Common myeloid progenitor, CD34-positive (primary cell): Measurements from ENCODE around the gene PLCE1.

Experiments
- CTCF ChIA-PET: fragments of 350-600 bp; sonication (Branson Sonifier 250); formaldehyde crosslinking; loops from one replicate; lab custom pipeline; 2021; ENCODE audit warnings: antibody characterized with exemption; lab: Charles Lee
- POLR2A ChIA-PET: fragments of 350-600 bp; sonication (Branson Sonifier 250); formaldehyde crosslinking; loops from one replicate; lab custom pipeline; 2021; ENCODE audit warnings: antibody characterized with exemption; lab: Charles Lee
- DNase-seq, 3 donors: peaks; one replicate each; pipeline versions ENCODE4 v3.0.0 to v3.0.0-alpha.2; 2013
- H3K27ac ChIP-seq, 2 experiments: 1 replicate in 1 of 2; 2 replicates in 1 of 2; pipeline ENCODE4 v1.7.0; 2013; ENCODE audit warnings: inconsistent platforms in 2 of 2, low read length in 2 of 2, mild to moderate bottlenecking in 2 of 2, low read depth in 1 of 2, moderate library complexity in 1 of 2; ENCODE audit not compliant: severe bottlenecking in 2 of 2, insufficient read depth in 1 of 2, poor library complexity in 1 of 2
- H3K27me3 ChIP-seq, 5 experiments: replicated peaks in 2 of 5; 1 replicate in 3 of 5; 2 replicates in 2 of 5; pipeline versions ENCODE4 v1.6.1 to v1.7.0; 2013; ENCODE audit warnings: low read length in 4 of 5, mild to moderate bottlenecking in 2 of 5, moderate library complexity in 2 of 5, inconsistent platforms in 1 of 5; ENCODE audit not compliant: insufficient read depth in 5 of 5, control insufficient read depth in 4 of 5
- H3K36me3 ChIP-seq, 4 experiments: 1 replicate in 2 of 4; 2 replicates in 2 of 4; pipeline versions ENCODE4 v1.6.1 to v1.7.0; 2013; ENCODE audit warnings: low read length in 3 of 4, control low read depth in 1 of 4, mild to moderate bottlenecking in 1 of 4; ENCODE audit not compliant: control insufficient read depth in 4 of 4, insufficient read depth in 4 of 4
- H3K4me1 ChIP-seq, 4 experiments: 1 replicate in 3 of 4; 2 replicates in 1 of 4; pipeline versions ENCODE4 v1.6.1 to v1.7.1; 2013; ENCODE audit warnings: low read length in 3 of 4, mild to moderate bottlenecking in 3 of 4, control low read depth in 1 of 4, inconsistent platforms in 1 of 4, moderate library complexity in 1 of 4; ENCODE audit not compliant: control insufficient read depth in 4 of 4, insufficient read depth in 4 of 4; ENCODE audit errors: control extremely low read depth in 1 of 4
- H3K4me3 ChIP-seq, 7 experiments: 1 replicate in 4 of 7; 2 replicates in 3 of 7; pipeline versions ENCODE4 v1.5.1 to v1.7.0; 2013; ENCODE audit warnings: mild to moderate bottlenecking in 7 of 7, low read length in 6 of 7, moderate library complexity in 6 of 7, inconsistent platforms in 2 of 7, low read depth in 2 of 7, control low read depth in 1 of 7; ENCODE audit not compliant: insufficient read depth in 4 of 7, control insufficient read depth in 1 of 7; ENCODE audit errors: extremely low read depth in 1 of 7
- H3K9me3 ChIP-seq, 5 experiments: 1 replicate in 4 of 5; 2 replicates in 1 of 5; pipeline versions ENCODE4 v1.6.1 to v1.7.1; 2013; ENCODE audit warnings: low read length in 4 of 5, mild to moderate bottlenecking in 2 of 5, inconsistent platforms in 1 of 5, low read depth in 1 of 5, moderate library complexity in 1 of 5; ENCODE audit not compliant: control insufficient read depth in 4 of 5, insufficient read depth in 2 of 5; ENCODE audit errors: control extremely low read depth in 1 of 5
- WGBS: methylation state at CpG from one replicate; pipeline ENCODE4 v1.1.5; 2013; ENCODE audit not compliant: insufficient coverage; 5-methylcytosine and 5-hydroxymethylcytosine counted together

Gene PLCE1

DNA sequence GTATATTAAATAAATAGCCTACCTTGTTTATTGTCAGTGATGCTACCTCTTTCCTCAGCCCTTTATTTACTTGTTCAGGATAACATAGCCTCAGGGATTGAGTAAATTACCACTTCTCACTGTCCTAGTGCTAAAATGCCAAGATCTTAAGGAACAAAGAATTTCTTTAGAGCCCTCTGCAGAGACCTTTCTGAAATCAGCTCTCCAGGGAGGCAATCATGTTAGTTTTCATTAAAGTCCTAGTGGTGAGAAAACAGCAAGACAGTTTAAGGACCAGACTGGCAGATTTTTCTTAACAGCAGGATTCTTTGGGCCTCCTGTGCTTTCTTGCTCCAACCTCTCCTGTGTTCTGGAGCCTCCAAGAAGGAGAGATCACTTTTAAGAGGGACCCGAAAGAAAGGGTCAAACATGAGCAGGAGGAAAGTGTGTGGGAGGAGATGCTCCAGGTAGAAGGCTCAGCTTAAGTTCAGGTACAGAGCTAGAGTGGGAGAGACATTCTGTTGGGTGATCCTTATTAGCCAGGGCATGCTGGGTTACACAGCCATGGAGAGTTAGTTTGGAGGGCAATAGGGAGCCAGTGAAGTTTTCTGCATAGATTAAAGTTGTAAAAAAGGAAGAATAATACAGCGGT lies 1.2 kb upstream of the PLCE1 start:
- Histone ChIP-seq H3K27me3 (peaks cover 19 to 82% (median 38%) of the 10 kb centered on the region in 5 experiments), H3K27ac (no peak overlapping the region), H3K4me3 (no peak overlapping the region), H3K36me3 (no peaks in the 10 kb centered on the region), H3K9me3 (peaks cover 0 to 8% (median 0%) of the 10 kb centered on the region in 5 experiments), H3K4me1 (peaks cover 0 to 15% (median 11%) of the 10 kb centered on the region in 4 experiments)
- POLR2A ChIA-PET: no interaction called here
- peak in 2 of 3 donors; percentile 2 to 6 for DNase-seq
- CTCF ChIA-PET: no interaction called here
- whole genome bisulfite sequencing: 79% methylated on average over 2 of the region's 2 CpGs

DNA sequence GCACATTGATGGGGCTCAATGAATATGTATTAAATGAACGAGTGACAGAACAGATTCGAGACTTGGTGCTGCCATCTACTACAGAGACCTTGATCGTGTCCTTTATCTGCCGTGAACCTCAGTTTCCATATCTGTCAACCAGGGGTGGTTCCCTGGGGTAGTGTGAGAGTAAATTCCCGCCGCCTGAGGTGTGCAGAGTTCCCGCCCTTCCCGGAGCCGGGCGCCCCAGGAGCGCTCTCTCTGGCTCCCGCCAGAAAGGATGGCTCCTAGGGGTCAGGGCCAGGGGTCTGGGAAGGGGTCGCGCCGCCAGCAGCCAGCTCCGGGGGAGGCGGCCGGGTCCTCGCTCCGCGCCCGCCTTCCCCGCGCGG lies 333 bp upstream of the PLCE1 start:
- DNase-seq: no peak
- Histone ChIP-seq H3K27ac (no peak overlapping the region), H3K9me3 (peaks cover 0 to 5% (median 0%) of the 10 kb centered on the region in 5 experiments), H3K4me1 (peaks cover 0 to 15% (median 11%) of the 10 kb centered on the region in 4 experiments), H3K27me3 (peaks cover 19 to 84% (median 40%) of the 10 kb centered on the region in 5 experiments), H3K36me3 (no peaks in the 10 kb centered on the region), H3K4me3 (peak overlapping the region in 6 of 7 experiments; percentile 34 to 62 (median 52))
- ChIA-PET POLR2A (no interaction called here), CTCF (no interaction called here)
- WGBS: 10% methylated on average over 14 of the region's 25 CpGs

DNA sequence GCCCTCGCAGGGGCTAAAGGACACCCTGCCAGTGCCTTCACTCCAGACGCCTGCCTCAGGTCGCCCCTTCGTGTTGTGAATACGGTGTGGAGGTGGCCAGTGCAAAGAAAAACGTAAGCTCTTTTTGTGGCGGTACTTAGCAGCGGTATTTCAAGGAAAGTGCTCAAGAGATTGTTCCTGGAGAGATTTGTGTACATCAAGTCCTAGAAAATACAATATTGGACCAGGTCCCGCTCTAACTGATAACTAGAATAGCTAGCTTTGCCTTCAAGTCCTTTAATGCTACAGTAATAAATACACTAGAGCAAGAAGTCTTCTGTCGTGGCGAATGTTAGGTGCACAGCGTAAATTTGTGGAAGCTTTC lies 689 bp downstream of the PLCE1 start:
- H3K9me3 ChIP-seq: peaks cover 0 to 3% (median 0%) of the 10 kb centered on the region in 5 experiments
- 21% methylated on average over 10 of the region's 12 CpGs for WGBS
- ChIA-PET CTCF (no interaction called here), POLR2A (no interaction called here)
- H3K27me3 ChIP-seq: peaks cover 17 to 92% (median 40%) of the 10 kb centered on the region in 5 experiments
- DNase-seq: peak in 1 of 3 donors; percentile 1
- peaks cover 0 to 15% (median 11%) of the 10 kb centered on the region in 4 experiments for H3K4me1 ChIP-seq
- H3K27ac ChIP-seq: no peak overlapping the region
- peak overlapping the region in 4 of 7 experiments; percentile 27 to 62 (median 54) for H3K4me3 ChIP-seq
- H3K36me3 ChIP-seq: no peaks in the 10 kb centered on the region

DNA sequence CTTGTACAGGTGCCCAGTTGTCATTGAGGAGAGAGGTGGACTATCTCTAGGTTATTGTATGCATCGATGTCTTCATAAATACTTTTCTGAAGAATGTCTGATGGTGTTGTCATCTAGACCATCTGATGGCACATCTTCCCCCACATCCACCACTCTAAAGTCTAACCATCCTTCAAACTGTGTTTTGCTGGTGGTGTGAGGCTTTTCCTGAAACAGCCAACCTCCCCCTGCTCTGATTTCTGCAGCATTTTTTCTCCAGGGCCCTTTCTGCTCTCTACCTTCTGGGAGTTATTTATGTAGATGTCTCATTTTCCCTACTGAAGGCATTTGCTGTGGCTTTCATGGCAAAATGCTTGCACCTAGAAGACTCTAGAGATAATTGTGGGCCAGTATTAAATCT lies 1.5 kb downstream of the PLCE1 start:
- no peaks in the 10 kb centered on the region for H3K36me3 ChIP-seq
- no peak overlapping the region for H3K27ac ChIP-seq
- POLR2A ChIA-PET: no interaction called here
- no CpG with 5 or more reads among the region's 1 CpG for WGBS
- DNase-seq: no peak
- H3K4me3 ChIP-seq: no peak overlapping the region
- CTCF ChIA-PET: no interaction called here
- H3K9me3 ChIP-seq: no peaks in the 10 kb centered on the region
- H3K27me3 ChIP-seq: peaks cover 17 to 92% (median 42%) of the 10 kb centered on the region in 5 experiments
- peaks cover 0 to 15% (median 11%) of the 10 kb centered on the region in 4 experiments for H3K4me1 ChIP-seq

DNA sequence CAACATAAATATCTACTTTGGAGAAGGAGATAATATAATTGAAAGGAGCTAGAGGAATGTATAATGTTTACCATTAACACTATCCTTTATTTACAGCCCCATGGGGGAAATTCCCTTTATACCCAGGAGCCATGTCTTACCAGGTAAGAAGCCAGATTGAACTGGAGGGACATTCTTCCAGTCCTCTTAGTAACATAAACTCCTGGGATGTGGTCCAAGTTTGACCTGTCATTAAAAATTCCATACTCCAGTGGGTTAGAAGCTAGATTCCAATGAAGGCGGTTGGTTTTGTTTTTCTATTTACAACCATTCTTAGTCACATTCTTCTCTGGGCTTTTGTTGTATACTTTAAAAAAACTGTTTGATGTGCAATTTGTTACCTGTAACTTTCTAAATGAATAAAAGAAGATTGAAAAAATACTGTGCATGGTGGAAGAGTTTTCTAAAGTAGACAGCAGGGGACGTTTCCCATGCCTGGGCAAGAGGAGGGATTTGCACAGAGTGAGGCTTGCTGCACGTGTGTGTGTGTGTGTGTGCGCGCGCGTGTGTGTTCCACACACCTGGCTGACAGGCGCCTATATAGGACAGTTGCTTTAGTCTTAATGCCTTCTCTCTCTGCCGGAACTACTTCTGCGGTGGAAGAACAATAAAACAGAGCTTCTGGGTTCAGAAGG lies 2.0 kb downstream of the PLCE1 start:
- Histone ChIP-seq H3K4me1 (peaks cover 0 to 15% (median 11%) of the 10 kb centered on the region in 4 experiments), H3K4me3 (no peak overlapping the region), H3K9me3 (no peaks in the 10 kb centered on the region), H3K36me3 (no peaks in the 10 kb centered on the region), H3K27me3 (peaks cover 17 to 89% (median 38%) of the 10 kb centered on the region in 5 experiments), H3K27ac (no peak overlapping the region)
- 89% methylated on average over 9 of the region's 10 CpGs for WGBS
- no peak for DNase-seq
- CTCF ChIA-PET: no interaction called here
- POLR2A ChIA-PET: no interaction called here

GRCh38 chr10:93996551-93996950 lies 2.8 kb downstream of the PLCE1 start:
- H3K4me1 ChIP-seq: peaks cover 0 to 15% (median 11%) of the 10 kb centered on the region in 4 experiments
- no peak overlapping the region for H3K27ac ChIP-seq
- H3K4me3 ChIP-seq: no peak overlapping the region
- no peaks in the 10 kb centered on the region for H3K9me3 ChIP-seq
- peaks cover 15 to 84% (median 35%) of the 10 kb centered on the region in 5 experiments for H3K27me3 ChIP-seq
- H3K36me3 ChIP-seq: no peaks in the 10 kb centered on the region
- POLR2A ChIA-PET: no interaction called here
- no CpG with 5 or more reads among the region's 3 CpGs for WGBS
- CTCF ChIA-PET: no interaction called here
- no peak for DNase-seq

- Histone ChIP-seq H3K27me3 (peaks cover 13 to 78% (median 38%) of the 10 kb centered on the region in 5 experiments), H3K4me1 (peaks cover 0 to 15% (median 11%) of the 10 kb centered on the region in 4 experiments), H3K36me3 (no peaks in the 10 kb centered on the region), H3K27ac (no peak overlapping the region), H3K4me3 (no peak overlapping the region), H3K9me3 (no peaks in the 10 kb centered on the region)
- no CpG with 5 or more reads among the region's 2 CpGs for WGBS
- ChIA-PET POLR2A (no interaction called here), CTCF (no interaction called here)
- no peak for DNase-seq
These were observed 3.8 kb downstream of the PLCE1 start for GRCh38 chr10:93997546-93997945.
